ENCODE data around the gene DAZAP1. TPM values are rescaled to one million over a fixed set of nuclear protein-coding genes. Genes with fewer than 3 reads are reported as not detected.
A peak's percentile ranks its signal among the peaks of the same experiment; 100 is the strongest.

Gene DAZAP1
- total RNA-seq, 1 experiment from 2014 or later: 360 TPM

- TF ChIP-seq USF2 (CRISPR knock-in tag; IDR thresholded peaks at IDR 0.05) (no peak), FOXP1 (CRISPR knock-in tag; IDR thresholded peaks at IDR 0.05; ENCODE audit: borderline replicate concordance) (peak; percentile 97), MXD4 (CRISPR knock-in tag; IDR thresholded peaks at IDR 0.05; ENCODE audit: borderline replicate concordance) (no peak), AR (CRISPR knock-in tag; IDR thresholded peaks at IDR 0.05) (no peak), ZNF532 (CRISPR knock-in tag; IDR thresholded peaks at IDR 0.05; ENCODE audit: borderline replicate concordance) (no peak), ZNF121 (CRISPR knock-in tag; IDR thresholded peaks at IDR 0.05) (0 out of 2 replicates have a peak, but pooled peaks have one; percentile 9), KAT7 (CRISPR knock-in tag; IDR thresholded peaks at IDR 0.05; ENCODE audit: borderline replicate concordance) (peak; percentile 65; the same call in 1 of the 2 replicates), ZNF512 (CRISPR knock-in tag; IDR thresholded peaks at IDR 0.05; ENCODE audit: borderline replicate concordance) (no peak), ETV6 (CRISPR knock-in tag; IDR thresholded peaks at IDR 0.05) (peak; percentile 62; the same call in 1 of the 2 replicates), CBFB (CRISPR knock-in tag; IDR thresholded peaks at IDR 0.05; ENCODE audit: low read depth) (no peak), FOXP4 (CRISPR knock-in tag; IDR thresholded peaks at IDR 0.05) (peak; percentile 96), ZNF396 (CRISPR knock-in tag; IDR thresholded peaks at IDR 0.05; ENCODE audit: borderline replicate concordance) (no peak), GRHL2 (CRISPR knock-in tag; IDR thresholded peaks at IDR 0.05; ENCODE audit: insufficient replicate concordance, severe bottlenecking) (no peak), IRF2 (CRISPR knock-in tag; IDR thresholded peaks at IDR 0.05; ENCODE audit: borderline replicate concordance, low read depth) (0 out of 2 replicates have a peak, but pooled peaks have one; percentile 66), HMGA2 (CRISPR knock-in tag; IDR thresholded peaks at IDR 0.05) (no peak), ARID4B (CRISPR knock-in tag; IDR thresholded peaks at IDR 0.05; ENCODE audit: borderline replicate concordance) (peak; percentile 91), ZNF138 (CRISPR knock-in tag; conservative IDR thresholded peaks at IDR 0.05) (peak; percentile 75; the same call in 1 of the 2 replicates), SMAD4 (CRISPR knock-in tag; IDR thresholded peaks at IDR 0.05) (peak; percentile 63; the same call in 1 of the 2 replicates), OVOL2 (CRISPR knock-in tag; IDR thresholded peaks at IDR 0.05; ENCODE audit: borderline replicate concordance) (no peak)
- TF ChIP-seq, protein P1, sequence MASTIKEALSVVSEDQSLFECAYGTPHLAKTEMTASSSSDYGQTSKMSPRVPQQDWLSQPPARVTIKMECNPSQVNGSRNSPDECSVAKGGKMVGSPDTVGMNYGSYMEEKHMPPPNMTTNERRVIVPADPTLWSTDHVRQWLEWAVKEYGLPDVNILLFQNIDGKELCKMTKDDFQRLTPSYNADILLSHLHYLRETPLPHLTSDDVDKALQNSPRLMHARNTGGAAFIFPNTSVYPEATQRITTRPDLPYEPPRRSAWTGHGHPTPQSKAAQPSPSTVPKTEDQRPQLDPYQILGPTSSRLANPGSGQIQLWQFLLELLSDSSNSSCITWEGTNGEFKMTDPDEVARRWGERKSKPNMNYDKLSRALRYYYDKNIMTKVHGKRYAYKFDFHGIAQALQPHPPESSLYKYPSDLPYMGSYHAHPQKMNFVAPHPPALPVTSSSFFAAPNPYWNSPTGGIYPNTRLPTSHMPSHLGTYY (CRISPR knock-in tag; IDR thresholded peaks at IDR 0.05): no peak
These were observed 39.5 kb downstream of the DAZAP1 start (continued) for GRCh38 chr19:1446713-1447481.
